Stimulated activated CD8-positive, alpha-beta memory T cell treated with anti-CD3 and anti-CD28 coated beads, Interleukin-15, amount 100 ng/mL, for 48 hours (primary cell): ENCODE data around the gene SLC44A4.
"Not testable (repeated sequence)": the region's sequence is repeated elsewhere in the genome, so short reads cannot be mapped to it uniquely, and the experiment has no call there.

Experiments
- DNase-seq, 2 donors: peaks; one replicate each; pipeline ENCODE4 v3.0.0-alpha.2; 2020; ENCODE audit warnings: low read depth in 2 of 2

The SLC44A4 gene

DNA sequence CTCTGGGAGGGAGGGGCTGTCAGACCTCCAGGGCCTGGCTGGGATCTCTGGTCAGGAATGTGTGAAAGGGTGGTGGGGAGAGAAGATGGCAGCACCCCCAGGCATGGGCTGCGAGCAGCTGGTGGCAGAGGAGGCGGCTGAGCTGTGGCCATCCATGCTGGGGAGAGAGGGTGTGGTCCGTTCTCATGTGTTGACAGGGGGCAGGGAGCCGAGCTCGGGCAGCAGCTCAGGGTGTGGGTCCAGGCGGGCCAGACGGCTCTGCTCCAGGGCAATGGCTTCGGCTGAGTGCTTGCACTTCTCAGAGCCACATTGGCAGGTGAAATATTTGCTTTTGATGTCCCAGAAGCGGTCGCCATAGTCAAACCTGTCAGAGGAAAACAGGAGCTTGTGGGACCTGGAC is 1.1 kb upstream of the SLC44A4 start:
- no peak for DNase-seq

DNA sequence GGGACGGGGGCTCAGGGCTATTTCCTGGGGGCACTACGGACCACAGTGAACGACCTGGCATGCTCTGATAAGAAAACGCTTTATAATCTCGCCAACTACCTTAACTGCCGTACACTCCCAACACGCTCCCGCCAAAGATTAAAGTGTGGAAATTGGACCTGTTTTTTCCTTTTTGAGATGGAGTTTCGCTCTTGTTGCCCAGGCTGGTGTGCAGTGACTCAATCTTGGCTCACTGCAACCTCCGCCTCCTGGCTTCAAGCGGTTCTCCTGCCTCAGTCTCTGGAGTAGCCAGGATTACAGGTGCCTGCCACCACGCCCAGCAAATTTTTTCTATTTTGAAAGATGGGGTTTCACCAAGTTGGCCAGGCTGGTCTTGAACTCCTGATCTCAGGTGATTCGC is 346 bp upstream of the SLC44A4 start:
- DNase-seq = no peak

DNA sequence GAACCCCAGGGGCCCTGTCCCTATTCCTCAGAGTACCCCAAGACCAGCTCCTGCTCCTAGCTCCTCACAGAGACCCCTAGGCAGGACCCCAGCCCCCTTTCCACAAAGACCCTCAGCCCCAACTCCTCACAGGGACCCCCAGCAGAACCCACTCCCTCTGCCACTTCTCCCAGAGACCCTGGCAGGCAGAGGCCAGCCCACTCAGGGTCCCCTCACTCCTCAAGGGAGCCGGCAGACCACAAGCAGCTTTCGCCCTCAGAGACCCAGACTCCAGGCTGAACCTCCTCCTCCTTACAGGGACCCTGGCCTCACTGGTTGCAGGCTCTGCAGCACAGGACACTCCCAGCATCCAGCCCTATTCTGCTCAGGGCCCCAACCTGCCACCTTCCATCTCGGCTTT is 575 bp downstream of the SLC44A4 start:
- no peak for DNase-seq

DNA sequence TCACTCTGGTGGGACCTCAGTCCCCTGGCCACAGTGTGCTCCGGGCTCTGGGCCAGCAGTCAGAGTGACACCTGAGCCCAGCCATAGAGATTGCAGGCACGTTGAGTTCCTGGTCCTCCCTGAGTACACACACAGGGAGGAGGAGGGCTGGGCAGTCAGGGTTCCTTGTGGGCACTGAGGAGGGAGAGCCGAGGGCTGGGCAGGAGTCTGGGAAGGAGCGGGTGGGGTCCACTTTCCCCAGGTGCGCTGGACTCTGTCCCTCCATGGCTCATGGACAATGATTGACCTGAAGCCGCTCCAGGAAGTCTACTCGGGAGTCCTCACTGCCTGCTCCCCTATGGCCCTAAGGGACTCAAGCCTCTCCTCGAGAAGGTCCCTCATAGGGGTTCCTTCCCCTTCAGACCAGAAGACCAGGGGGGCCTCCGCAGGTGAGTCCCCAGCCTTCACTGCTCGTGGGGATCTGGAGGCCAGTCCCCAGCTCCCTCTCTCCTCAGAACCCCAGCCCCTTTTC is 1.1 kb downstream of the SLC44A4 start:
- no peak for DNase-seq

DNA sequence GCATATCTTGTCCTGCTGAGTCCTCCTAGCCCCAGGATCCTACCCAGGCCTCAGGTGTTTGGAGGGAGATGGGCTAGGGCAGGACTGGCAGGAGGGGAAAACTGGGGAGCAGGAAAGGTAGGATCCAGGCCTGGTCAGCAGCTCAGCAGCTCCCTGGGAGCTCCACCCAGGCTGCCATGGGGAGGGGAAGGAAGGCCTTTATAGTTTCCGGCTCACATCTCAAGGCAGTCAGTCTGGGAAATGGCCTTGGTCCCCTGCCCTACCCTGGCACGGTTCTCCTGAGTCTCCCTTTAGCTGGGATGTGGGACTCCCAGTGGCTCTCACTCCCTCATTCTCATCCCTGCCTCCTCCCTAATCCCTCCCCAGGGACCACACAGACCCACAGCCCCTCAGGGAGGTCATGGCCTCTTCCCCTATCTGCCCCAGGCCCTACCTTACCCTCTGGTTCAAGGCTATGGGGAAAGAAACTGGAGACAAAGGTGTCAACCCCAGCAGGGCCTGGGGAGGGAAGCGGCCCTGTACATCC is 1.6 kb downstream of the SLC44A4 start:
- no peak for DNase-seq

DNA sequence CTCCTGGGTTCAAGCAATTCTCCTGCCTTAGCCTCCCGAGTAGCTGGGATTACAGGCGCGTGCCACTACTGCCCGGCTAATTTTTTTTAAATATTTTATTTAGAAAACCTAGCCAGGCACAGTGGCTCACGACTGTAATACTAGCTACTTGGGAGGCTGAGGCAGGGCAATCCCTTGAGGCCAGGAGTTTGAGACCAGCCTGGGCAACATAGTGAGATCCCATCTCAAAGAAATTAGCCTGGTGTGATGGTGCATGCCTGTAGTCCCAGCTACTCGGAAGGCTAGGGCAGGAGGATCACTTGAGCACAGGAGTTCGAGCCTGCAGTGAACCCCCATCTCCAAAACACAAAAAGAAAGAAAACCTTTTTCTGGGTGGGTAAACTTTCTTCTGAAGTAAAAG is 2.4 kb downstream of the SLC44A4 start:
- DNase-seq = no peak

DNA sequence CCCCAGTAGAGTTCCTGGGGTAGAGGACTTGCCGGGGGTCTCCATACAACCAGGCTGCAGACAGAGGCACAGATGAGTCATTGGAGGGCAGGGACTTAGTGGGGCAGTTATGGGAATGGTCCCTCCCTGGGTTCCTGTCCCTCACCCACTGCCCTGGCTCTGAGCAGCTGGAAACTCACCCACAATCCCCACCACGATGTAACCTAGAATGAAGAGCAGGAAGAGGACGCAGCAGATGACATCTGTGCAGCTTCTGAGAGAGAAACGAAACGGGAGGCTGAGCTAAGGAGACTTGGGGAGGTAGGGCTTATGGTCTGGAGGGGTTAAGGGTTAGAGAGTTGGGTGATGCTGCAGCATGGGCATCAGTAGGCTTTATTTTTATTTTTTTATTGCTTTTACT is 2.9 kb downstream of the SLC44A4 start:
- DNase-seq = no peak

DNA sequence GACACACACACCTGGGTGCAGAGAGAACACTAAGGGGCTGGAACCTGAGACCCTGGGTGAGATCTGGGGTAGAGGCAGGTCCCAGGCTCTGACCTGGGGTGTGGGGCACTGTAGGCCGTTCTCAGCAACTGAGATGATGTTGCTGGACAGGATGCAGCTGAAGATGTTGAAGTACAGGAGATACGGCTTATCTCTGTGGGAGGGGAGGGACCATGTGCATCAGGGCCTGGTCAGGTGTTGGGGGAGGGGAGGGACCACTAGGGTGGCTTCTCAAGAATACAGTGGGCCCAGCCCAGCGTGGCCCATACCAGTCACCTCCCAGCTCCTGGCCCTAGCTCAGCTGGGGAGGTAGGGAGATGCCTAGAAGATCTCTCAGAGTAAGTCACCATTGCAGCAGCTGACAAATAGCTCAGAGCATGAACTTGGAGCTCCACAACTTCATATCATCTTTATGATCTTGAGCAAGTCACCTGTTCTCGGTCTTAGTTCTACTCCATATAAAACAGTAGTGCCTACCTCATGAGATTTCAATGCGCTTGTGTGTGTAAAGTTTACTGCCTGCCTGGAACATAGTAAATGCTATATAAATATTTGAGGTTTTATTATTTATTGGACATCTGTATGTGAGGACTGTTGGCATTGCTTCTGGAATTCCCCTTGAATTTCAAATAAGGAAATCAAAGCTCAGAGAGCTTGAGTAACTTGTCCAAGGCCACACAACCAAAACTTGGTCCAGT is 3.8 kb downstream of the SLC44A4 start:
- no peak for DNase-seq

DNA sequence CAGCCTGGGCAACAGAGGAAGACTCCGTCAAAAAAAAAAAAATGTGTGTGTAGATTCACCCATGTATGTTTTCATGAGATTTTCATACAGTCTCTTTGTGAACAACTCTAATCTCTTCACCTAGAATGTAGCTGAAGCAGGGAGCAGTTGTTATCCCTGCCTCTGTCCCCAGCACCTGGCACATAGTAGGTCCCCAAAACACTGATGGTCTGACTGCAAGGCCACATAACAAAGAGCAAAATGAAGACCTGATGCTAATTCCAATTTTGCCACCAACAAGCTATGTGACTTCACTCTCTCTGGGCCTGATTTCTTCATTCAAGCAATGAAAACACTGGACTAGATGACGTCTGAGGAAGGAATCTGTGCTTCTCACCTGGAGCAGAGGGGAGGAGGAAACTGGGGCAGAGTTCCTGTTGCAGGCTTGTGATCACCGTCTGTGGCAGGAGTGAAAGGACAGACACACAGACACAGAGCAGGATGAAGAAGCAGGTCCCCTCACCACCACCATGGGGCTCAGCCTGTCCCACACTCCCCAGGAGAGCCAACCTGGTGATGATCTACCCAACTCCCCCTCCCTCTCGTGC is 4.6 kb downstream of the SLC44A4 start:
- no peak for DNase-seq

DNA sequence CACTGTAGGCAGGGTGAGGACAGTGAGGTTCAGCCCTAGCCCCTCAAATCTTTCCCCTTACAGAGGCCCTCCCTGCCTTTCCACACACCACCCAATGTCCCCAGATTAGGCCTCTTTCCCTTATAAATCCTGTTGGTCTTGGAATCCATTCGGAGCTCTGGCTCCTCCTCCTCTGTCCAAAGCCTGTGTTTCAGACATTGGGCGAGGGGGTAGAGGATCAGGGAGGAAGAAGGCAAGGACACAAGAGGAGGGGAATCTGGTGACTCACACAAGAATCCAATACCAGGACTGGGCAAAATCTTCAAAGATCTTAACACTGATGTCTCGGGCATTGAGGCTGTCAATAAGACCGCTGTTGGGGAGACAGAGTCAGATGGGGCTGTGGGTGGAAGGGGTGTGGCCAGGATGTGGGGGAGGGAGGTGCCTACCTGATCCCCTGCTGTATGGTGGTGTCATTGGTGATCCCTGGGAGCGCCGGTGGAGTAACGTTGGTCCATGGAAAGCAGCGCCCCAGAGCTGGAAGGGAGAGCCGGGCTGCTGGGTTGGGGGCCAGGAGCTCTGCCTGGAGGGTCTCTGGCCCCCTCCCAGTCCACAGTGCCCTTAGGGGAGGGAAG is 7.6 kb downstream of the SLC44A4 start:
- no peak for DNase-seq

DNA sequence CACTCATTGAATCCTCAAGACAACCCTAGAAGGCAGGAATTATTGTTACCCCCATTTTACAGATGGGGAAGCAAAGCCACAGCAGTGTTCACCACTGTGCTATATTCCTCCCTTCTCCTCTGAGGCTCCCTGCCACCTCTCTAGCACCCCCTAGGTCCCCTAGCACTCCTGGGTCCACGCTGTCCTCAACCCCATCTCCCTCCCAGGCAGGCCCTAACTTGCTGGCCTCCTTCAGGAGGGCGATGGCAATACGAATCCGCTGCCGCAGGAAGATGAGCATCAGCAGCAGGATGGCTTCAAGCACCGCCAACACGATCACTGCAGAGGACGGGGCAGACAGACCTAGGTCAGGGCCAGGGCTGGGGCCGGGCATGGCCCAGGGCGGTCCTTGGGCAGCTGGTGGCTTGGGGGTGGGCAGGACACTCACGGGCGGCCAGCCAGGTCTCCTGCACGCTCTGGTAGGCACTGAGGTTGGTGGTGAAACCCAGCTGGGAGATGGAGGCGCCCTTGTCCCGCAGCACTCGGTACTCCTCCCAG is 8.3 kb downstream of the SLC44A4 start:
- no peak for DNase-seq

DNA sequence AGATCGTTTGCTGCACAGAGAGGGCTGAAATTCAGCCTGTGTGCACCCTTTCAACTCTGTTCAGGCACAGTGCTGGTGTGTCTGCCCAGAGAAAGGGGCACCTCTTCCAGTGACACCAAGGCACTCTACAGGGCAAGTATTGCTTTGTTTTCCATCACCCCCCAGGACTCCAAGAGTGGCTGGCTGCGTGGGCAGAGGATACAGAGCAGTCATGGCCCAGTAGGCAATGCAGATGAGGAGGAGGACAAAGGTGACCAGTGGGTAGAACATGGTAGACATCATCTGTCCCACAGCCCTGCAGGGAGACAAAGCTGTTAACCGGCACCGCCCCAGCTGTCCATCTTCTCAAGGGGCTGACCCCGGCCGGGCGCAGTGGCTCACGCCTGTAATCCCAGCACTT is 9.5 kb downstream of the SLC44A4 start:
- DNase-seq = no peak

DNA sequence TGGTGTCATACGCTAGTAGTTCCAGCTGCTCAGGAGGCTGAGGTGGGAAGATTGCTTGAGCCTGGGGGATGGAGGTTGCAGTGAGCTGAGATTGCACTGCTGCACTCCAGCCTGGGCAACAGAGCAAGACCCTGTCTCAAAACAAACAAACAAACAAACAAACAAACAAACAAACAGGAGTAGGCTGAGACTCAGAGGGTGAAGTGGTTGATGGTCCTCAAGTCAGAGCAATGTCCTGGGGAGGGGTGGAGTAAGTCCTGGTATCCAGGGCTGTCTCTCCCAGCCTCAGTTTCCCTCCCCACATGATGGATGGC is 10.2 kb downstream of the SLC44A4 start:
- DNase-seq = not testable (repeated sequence)

DNA sequence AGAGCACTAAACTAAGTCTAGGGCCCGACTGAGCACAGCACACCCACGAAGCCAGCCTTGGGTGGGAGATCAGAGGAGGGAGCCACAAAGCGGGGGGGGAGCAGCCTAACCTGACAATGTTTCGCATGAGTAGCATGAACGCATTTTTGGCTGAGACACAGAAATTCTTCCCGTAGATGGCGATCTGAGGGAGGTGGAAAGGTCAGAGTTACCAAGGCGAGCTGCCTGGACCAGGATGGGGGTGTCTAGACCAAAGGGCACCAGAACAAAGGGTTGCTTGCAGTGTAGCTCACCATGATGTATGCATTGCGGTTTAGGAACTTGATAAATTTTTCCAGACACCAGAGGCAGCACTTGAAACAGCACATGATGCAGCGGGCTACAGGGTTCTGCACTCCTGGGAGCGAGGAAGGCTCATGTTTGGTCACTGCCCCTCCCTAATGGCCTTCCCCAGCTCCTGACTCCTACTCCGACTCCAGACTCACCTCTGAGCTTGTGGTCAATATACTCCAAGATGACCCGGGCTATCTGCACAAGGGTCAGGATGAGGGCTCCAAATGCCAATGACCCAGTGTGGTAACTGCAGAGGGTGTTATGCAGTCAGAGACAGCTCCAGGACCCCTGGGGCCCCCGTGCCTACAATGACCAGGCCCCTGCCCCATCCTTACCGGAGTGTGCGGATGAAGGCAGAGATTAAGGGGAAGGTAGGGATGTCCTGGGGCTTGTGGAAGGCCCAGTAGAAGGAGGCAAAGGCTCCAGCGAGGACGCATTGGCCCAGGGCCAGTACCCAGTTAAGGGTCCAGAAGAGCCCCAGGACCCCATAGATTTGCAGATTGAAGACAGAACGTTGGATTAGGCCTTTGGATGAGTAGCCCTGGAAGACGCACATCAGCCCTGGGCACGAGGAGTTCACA is 13.3 kb downstream of the SLC44A4 start:
- DNase-seq = no peak

DNA sequence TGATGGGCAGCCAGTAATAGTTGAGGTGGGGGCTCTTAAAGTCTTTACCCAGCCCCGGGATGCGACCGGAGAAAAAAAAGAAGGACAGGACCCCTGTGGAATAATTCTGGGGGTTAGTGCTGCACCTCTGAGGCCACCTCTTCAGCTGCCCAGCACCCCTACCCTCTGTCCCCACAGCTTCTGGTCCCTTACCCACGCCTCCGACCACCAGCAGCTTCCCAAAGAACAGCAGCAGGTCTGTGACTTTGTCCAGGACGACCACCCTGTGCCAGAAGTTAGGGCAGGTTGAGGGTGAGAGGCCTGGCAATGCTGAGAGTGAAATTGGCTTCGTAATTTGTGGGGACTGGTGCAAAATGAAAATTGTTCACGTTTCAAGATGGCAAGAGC is 14.0 kb downstream of the SLC44A4 start:
- DNase-seq = no peak

DNA sequence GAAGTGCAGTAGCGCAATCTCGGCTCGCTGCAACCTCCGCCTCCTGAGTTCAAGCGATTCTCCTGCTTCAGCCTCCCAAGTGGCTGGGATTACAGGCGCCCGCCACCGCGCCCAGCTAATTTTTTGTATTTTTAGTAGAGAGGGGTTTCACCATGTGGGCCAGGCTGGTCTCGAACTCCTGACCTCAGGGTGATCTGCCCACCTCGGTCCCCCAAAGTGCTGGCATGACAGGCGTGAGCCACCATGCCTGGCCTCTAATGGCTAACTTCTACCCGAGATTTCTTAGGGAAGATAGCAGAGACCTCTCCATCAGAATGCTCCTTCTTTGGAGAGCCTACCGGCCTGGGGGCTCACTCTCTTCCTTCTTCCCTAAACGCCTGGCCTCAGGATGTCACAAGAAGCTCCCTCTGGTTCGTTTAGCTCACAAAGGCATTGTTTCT is 14.7 kb downstream of the SLC44A4 start:
- DNase-seq = not testable (repeated sequence)

DNA sequence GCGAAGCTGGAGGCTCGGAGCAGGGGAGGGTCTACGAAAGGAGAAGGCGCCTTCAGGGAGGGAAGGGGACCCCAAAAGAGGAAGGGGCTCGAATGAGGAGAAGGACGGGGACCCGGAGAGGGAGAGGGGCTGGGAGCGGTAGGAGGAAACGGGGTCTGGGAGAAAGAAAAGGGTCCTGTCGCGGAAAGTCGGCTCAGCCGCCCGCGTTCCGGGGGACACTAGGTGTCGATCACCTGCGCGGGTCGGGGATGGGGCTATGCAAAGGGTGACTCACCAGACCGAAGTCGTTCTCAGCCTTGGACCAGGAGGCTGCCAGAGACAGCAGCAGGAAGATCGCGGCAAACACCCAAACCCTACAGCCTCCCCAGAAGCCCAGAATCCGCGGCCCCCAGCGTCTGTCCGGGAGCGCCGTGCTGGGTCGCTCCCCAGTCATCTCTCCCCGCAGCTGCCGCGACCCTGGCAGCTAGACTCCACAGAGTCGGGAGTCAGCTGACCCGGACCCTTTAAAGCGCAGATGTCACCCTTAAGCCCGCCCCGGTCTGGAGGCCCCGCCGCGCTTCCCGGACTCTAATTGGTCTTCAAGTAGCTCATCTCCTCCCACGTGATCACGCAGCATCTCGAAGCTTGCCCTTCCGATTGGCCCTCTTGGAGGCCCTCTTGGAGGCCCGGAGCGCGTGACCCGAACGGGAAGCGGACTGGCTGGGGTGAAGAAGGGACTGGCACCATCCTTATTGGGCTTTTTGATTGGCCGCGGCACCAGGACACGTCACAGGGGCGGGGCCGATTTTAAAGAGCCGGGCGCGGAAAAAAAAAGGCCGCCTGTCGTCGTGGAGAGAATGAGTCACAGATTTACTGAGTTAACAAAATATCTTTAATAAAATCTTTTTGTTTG is 16.2 kb downstream of the SLC44A4 start, which contains the start of gene NEU1:
TSS of gene NEU1 (minus strand) at position 478 of the 892 bp plus-strand sequence. CDS start at position 433, 45 bp downstream.
- DNase-seq = peak; percentile 99 to 100

DNA sequence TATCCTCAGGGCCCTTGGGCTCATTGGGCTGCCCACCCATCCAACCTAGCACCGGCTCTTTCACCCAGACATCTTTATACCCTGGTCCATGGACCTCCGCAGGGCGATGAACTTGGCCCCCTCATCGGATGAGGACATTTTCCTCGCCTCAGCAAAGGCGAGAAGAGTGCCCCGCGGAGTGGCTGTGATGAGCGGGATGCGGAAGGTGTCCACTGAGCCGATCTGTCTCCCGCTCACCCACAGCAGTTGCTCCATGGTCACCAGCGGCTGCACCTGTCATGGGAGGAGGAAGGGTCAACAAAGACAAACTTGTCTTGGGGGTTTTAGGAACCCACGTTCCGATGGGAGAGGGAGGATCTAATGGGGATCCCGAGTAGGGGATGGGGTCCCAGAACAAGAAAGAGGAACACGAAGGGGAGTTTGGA is 16.9 kb downstream of the SLC44A4 start:
- no peak for DNase-seq

DNA sequence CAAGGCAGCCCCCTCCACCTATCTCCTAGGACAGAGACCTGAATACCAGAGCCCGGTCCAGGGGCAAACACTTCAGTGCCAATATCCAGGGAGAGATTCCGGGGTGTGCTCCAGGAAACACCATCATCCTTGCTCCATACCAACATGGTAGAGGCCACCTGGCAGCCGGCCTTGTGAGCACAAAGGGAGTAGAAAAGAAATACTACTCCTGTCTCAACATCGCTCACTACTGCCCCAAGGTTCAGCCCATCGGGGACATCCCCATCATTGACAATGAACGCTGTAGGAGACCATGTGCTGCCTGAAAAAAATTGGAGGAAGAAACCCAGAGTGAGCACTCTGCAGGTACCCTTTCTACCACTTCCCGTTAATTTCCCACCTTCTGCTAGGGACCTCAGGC is 17.6 kb downstream of the SLC44A4 start:
- DNase-seq = no peak

DNA sequence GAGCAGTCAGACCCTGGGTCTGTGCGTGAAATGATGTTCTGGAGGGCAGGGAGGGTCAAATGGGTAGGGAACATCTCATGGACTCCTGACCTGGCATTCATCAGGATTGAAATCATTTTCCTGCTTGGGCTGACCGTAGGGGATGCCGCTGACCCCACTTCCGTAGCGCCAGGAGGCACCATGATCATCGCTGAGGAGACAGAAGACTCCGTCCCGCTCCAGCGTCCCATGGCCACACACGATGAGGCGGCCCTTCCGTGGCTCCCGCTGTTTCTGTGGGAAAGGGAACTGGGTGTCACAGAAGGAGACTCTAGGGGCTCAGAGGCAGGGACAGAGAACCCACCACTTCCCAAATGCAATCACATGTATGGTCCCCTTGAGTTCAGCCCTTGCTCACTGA is 18.4 kb downstream of the SLC44A4 start:
- DNase-seq = no peak
